ENCODE results near the gene SHISA9. TPM values are rescaled to one million over a fixed set of nuclear protein-coding genes. Genes with fewer than 3 reads are reported as not detected.

Gene SHISA9
- total and polyA plus RNA-seq, 3 donors from 2014 or later: 0.46 to 1.0 (median 0.68) TPM

- Histone ChIP-seq H3K4me3 (no peak overlapping the region), H3K9me3 (no peaks in the 10 kb centered on the region), H3K4me1 (no peaks in the 10 kb centered on the region), H3K27me3 (no peaks in the 10 kb centered on the region), H3K27ac (no peak overlapping the region), H3K36me3 (ENCODE audit: low read depth, missing control alignments) (no peaks in the 10 kb centered on the region)
- no peak for TF ChIP-seq POLR2A (IDR thresholded peaks at IDR 0.05)
- intact Hi-C loops (cut with DNase I; ENCODE audit: low total_unique reads): no loop called here
- 18 to 29% methylated on average over 1 of the region's 1 CpG for WGBS, 2 donors
- DNase-seq: no peak
These were observed 163.4 kb downstream of the SHISA9 start for GRCh38 chr16:13064821-13065220.

GRCh38 chr16:13067648-13068047, 166.2 kb downstream of the SHISA9 start:
- H3K4me3 ChIP-seq: no peak overlapping the region
- DNase-seq: no peak
- H3K9me3 ChIP-seq: no peaks in the 10 kb centered on the region
- H3K27me3 ChIP-seq: no peaks in the 10 kb centered on the region
- H3K36me3 ChIP-seq (ENCODE audit: low read depth, missing control alignments): no peaks in the 10 kb centered on the region
- WGBS, 2 donors: 70 to 73% methylated on average over 7 of the region's 7 CpGs
- no peaks in the 10 kb centered on the region for H3K4me1 ChIP-seq
- H3K27ac ChIP-seq: no peak overlapping the region
- TF ChIP-seq POLR2A (IDR thresholded peaks at IDR 0.05) (no peak), CTCF (IDR thresholded peaks at IDR 0.05) (no peak)
- intact Hi-C loops (cut with DNase I; ENCODE audit: low total_unique reads): no loop called here

GRCh38 chr16:13068912-13069583, 167.7 kb downstream of the SHISA9 start:
- DNase-seq: no peak
- intact Hi-C loops (cut with DNase I; ENCODE audit: low total_unique reads): no loop called here
- no peak overlapping the region for H3K4me3 ChIP-seq
- H3K4me1 ChIP-seq: no peaks in the 10 kb centered on the region
- no peaks in the 10 kb centered on the region for H3K36me3 ChIP-seq (ENCODE audit: low read depth, missing control alignments)
- no peak overlapping the region for H3K27ac ChIP-seq
- no peaks in the 10 kb centered on the region for H3K9me3 ChIP-seq
- TF ChIP-seq POLR2A (IDR thresholded peaks at IDR 0.05): no peak
- TF ChIP-seq CTCF (IDR thresholded peaks at IDR 0.05): no peak
- 85 to 91% methylated on average over 8 of the region's 8 CpGs for WGBS, 2 donors
- H3K27me3 ChIP-seq: no peaks in the 10 kb centered on the region

- Histone ChIP-seq H3K27ac (no peak overlapping the region), H3K36me3 (ENCODE audit: low read depth, missing control alignments) (no peaks in the 10 kb centered on the region), H3K4me1 (no peaks in the 10 kb centered on the region), H3K27me3 (no peaks in the 10 kb centered on the region), H3K9me3 (no peaks in the 10 kb centered on the region), H3K4me3 (no peak overlapping the region)
- DNase-seq: no peak
- intact Hi-C loops (cut with DNase I; ENCODE audit: low total_unique reads): no loop called here
- 23 to 37% methylated on average over 9 of the region's 9 CpGs for WGBS, 2 donors
- TF ChIP-seq CTCF (IDR thresholded peaks at IDR 0.05) (no peak), POLR2A (IDR thresholded peaks at IDR 0.05) (no peak)
These were observed 168.9 kb downstream of the SHISA9 start for GRCh38 chr16:13070268-13070667.

- 78 to 81% methylated on average over 6 of the region's 6 CpGs for WGBS, 2 donors
These were observed 175.5 kb downstream of the SHISA9 start for GRCh38 chr16:13076878-13077277.

More at GRCh38 chr16:13076878-13077277, 175.5 kb downstream of the SHISA9 start:
- intact Hi-C loops (cut with DNase I; ENCODE audit: low total_unique reads): no loop called here
- Histone ChIP-seq H3K27me3 (no peaks in the 10 kb centered on the region), H3K4me3 (no peak overlapping the region), H3K36me3 (ENCODE audit: low read depth, missing control alignments) (no peaks in the 10 kb centered on the region), H3K27ac (no peak overlapping the region), H3K4me1 (no peaks in the 10 kb centered on the region), H3K9me3 (no peaks in the 10 kb centered on the region)
- DNase-seq: no peak
- no peak for TF ChIP-seq POLR2A (IDR thresholded peaks at IDR 0.05)
- TF ChIP-seq CTCF (IDR thresholded peaks at IDR 0.05): no peak
